ENCODE data around the gene MBNL1.
A peak's percentile ranks its signal among the peaks of the same experiment; 100 is the strongest.

MBNL1 gene

DNA sequence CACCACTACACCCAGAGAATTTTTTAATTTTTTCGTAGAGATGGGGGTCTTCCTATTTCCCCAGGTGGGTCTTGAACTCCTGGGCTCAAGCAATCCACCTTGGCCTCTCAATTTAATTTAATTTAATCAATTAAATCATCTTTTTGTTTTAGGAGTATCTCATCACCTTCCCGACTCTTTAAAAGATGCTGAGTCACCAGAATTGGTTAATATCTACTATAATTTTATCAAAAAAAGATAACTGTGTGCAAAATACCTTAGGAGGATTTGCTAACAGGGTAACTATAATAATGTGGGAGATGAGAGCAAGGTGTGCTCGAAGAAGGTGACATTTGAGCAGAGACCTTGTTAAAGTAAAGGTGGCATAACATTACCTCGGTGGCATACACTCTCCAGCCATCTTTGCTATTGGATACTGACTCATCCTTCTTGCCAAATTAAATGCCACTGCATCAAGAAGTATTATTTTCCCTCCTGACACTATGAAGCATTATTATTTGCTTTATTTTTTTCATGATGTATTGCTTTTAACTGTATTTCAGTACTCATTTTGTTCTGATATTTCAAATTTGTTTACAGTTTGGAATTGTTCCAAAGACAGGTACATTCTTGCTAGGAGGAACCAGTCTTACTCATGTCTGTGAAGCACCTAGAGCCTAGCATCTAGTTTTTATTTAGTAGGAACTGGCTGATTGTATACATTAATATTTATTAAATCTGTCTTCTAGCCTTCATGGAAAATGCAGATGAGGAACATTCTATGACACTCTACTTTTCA lies 200.7 kb downstream of the MBNL1 start:
- DNase-seq (ENCODE audit: low read depth), result no peak
- H3K4me3 ChIP-seq (ENCODE audit: control insufficient read depth, low read depth, low read length), result no peak overlapping the region
- TF ChIP-seq, protein P1, sequence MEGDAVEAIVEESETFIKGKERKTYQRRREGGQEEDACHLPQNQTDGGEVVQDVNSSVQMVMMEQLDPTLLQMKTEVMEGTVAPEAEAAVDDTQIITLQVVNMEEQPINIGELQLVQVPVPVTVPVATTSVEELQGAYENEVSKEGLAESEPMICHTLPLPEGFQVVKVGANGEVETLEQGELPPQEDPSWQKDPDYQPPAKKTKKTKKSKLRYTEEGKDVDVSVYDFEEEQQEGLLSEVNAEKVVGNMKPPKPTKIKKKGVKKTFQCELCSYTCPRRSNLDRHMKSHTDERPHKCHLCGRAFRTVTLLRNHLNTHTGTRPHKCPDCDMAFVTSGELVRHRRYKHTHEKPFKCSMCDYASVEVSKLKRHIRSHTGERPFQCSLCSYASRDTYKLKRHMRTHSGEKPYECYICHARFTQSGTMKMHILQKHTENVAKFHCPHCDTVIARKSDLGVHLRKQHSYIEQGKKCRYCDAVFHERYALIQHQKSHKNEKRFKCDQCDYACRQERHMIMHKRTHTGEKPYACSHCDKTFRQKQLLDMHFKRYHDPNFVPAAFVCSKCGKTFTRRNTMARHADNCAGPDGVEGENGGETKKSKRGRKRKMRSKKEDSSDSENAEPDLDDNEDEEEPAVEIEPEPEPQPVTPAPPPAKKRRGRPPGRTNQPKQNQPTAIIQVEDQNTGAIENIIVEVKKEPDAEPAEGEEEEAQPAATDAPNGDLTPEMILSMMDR (conservative IDR thresholded peaks at IDR 0.05; ENCODE audit: control insufficient read depth, insufficient read depth, low read depth, low read length), result no peak

DNA sequence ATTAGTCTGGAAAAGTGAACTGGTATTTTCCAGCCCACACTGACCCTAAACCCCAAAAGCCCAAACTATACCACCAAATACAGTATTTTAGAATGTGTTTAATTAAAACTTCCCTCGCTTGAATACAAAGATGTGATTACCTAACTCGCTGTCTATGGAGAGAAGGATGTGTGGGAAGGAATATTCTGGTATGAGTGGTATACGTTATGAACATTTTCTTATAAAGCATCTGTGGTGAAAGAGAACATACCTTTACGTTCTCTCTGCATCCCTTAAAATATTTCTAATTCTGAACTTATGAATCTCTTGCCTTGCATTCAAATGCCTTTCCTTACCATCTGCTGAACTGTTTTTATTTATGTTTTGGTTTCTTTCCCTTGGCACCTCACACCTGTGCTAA lies 201.4 kb downstream of the MBNL1 start:
- TF ChIP-seq, protein P1 (conservative IDR thresholded peaks at IDR 0.05; ENCODE audit: control insufficient read depth, insufficient read depth, low read depth, low read length), result no peak
- no peak overlapping the region for H3K4me3 ChIP-seq (ENCODE audit: control insufficient read depth, low read depth, low read length)
- DNase-seq (ENCODE audit: low read depth), result no peak

DNA sequence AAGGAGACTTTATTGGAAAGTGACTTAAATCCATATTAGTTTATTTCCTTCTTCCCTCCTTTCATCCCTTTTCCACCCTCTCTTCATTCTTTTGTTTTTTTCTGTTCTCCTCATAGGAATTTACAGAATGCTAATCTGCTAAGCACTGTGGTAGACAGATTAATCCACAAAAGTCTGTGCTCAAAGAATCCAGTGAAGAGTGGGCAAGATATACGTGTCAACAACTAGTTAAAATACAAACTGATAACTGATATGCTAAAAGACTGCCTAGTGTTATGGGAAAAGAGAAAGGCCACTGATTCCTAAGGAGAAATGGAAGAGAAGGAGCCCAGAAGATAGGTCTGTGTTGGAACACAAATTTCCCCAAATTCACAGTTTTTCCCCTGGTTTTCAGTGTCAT lies 202.2 kb downstream of the MBNL1 start:
- TF ChIP-seq, protein P1 (conservative IDR thresholded peaks at IDR 0.05; ENCODE audit: control insufficient read depth, insufficient read depth, low read depth, low read length), result no peak
- no peak for DNase-seq (ENCODE audit: low read depth)
- H3K4me3 ChIP-seq (ENCODE audit: control insufficient read depth, low read depth, low read length), result no peak overlapping the region

DNA sequence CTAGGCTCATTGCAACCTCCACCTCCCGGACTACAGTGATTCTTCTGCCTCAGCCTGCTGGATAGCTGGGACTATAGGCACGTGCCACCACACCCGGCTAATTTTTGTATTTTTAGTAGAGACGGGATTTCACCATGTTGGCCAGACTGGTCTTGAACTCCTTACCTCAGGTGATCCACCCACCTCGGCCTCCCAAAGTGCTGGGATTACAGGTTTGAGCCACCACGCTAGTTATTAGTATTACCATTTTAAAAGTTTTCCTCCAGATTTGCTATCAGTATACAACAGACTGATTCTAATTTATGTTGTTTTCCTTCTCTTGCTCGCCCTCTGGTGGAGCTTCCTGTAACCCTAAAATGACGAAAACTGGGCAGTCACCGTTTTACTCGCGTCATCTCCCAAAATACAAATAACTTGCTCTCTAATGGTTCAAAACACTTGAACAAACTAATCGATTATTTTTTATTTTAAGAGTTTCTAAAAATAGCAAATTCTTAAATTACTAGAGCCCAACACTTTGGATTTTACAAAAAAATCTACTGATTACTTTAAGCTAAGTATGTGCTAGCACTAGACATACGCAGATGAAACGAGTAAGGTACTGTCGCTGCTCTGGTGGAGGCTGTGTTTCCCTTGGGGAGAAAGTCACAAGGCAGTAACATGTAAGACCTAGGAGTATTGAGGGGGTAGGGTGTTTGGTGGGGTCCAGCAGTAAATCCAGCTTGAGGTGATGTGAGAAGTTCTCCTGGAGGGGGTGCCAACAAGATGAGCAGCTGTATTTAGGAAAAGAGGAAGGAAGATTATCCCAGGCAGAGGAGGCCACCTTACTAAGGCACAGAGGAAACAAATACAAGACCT lies 203.3 kb downstream of the MBNL1 start:
- TF ChIP-seq, protein P1 (conservative IDR thresholded peaks at IDR 0.05; ENCODE audit: control insufficient read depth, insufficient read depth, low read depth, low read length), result peak; percentile 76
- peak overlapping the region; percentile 11 for H3K4me3 ChIP-seq (ENCODE audit: control insufficient read depth, low read depth, low read length)

DNA sequence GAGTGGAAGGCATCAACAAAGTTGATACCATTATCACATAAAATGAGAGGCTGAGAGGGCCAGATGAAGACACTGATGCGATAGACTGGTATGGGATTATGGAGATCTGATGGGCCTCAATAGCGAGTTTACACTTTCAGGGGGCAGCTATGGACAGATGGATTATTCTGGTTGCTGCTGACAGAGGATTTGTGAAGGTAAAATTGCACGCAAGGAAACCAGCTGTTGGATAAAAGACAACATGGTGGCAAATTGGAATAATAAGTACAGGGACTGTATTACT lies 203.9 kb downstream of the MBNL1 start:
- TF ChIP-seq, protein P1 (conservative IDR thresholded peaks at IDR 0.05; ENCODE audit: control insufficient read depth, insufficient read depth, low read depth, low read length), result no peak
- DNase-seq (ENCODE audit: low read depth), result no peak
- no peak overlapping the region for H3K4me3 ChIP-seq (ENCODE audit: control insufficient read depth, low read depth, low read length)

More for the DNA sequence above, 203.3 kb downstream of the MBNL1 start:
- peak; percentile 77 for DNase-seq (ENCODE audit: low read depth)

DNA sequence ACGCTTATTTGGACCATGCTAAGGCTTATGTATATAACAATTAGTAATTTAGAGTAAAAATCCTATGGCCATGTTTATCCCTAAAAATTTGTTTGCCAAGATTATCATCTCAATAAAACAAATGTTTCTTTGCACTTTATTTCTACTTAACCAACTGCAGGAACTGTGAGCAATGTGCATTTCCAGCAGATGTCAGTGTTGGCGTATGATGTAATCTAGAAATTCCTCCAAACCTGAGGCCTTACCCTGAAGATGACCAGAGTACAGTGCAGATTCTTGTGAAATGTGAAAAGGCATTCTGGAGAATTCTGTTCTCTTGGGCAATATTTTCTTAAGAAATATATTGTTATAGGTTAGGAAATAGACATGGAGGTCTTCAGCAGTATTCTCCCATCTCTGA lies 205.9 kb downstream of the MBNL1 start:
- no peak overlapping the region for H3K4me3 ChIP-seq (ENCODE audit: control insufficient read depth, low read depth, low read length)
- TF ChIP-seq, protein P1 (conservative IDR thresholded peaks at IDR 0.05; ENCODE audit: control insufficient read depth, insufficient read depth, low read depth, low read length), result peak; percentile 67
- peak; percentile 85 for DNase-seq (ENCODE audit: low read depth)
